Measurements from ENCODE around the gene KCNJ1. TPM values are rescaled to one million over a fixed set of nuclear protein-coding genes. Genes with fewer than 3 reads are reported as not detected.

The KCNJ1 gene
- total and polyA plus RNA-seq, 10 of the 15 experiments (the other 5 are each of a cell fraction or from before 2014, with no cell fraction given): not detected

GRCh38 chr11:128840783-128841182 is 26.3 kb downstream of the KCNJ1 start:
- no peak overlapping the region for H3K4me3 ChIP-seq
- H3K27me3 ChIP-seq (replicated peaks in 1 of 2; ENCODE audit: control insufficient read depth in 2 of 2, insufficient read depth in 2 of 2, low read length in 1 of 2): no peaks in the 10 kb centered on the region
- no TSS peak for BruUV-seq (replicated peaks)
- intact Hi-C loops (cut with micrococcal nuclease; ENCODE audit: unreplicated experiment): no loop called here
- ChIA-PET POLR2A (interaction anchor here (0.5 to 1.8 kb wide), 3 partner anchors 10 to 1452 kb away, joined by 3 to 4 read pairs (median 3); no protein-coding TSS in a partner anchor), CTCF (interaction anchor here (0.6 to 11.8 kb wide), 8 partner anchors 9 to 685 kb away, joined by 3 to 80 read pairs (median 3); no protein-coding TSS in a partner anchor), RAD21 (ENCODE audit: unreplicated experiment) (interaction anchor here (0.7 to 2.8 kb wide), 3 partner anchors 10 to 212 kb away, joined by 3 to 14 read pairs (median 4); no protein-coding TSS in a partner anchor), SMC1A (ENCODE audit: uncharacterized antibody, unreplicated experiment) (interaction anchor here (1.0 to 10.5 kb wide), 6 partner anchors 9 to 683 kb away, joined by 3 to 89 read pairs (median 4); no protein-coding TSS in a partner anchor)
- H3K9me3 ChIP-seq (replicated peaks; ENCODE audit: control insufficient read depth, insufficient read depth, low read length): no peaks in the 10 kb centered on the region
- WGBS (ENCODE audit: insufficient coverage, insufficient replicate concordance, low lambda C conversion rate, missing lambda C conversion rate): 4% methylated on average over 2 of the region's 2 CpGs
- H3K79me2 ChIP-seq (ENCODE audit: control insufficient read depth, insufficient read depth, low read length): no peaks in the 10 kb centered on the region
- in situ Hi-C loops (cut with MboI): loop anchor here (25.0 kb wide), 1 partner anchor 203 kb away; no protein-coding TSS in a partner anchor
- no peak overlapping the region; the same call in 1 of the 2 replicates for H3K4me2 ChIP-seq (ENCODE audit: control insufficient read depth, insufficient read depth)
- no peak overlapping the region for H2AFZ ChIP-seq (ENCODE audit: control insufficient read depth, low read depth, low read length)
- TF ChIP-seq SPI1 (IDR thresholded peaks at IDR 0.05; ENCODE audit: borderline replicate concordance, insufficient read depth, low read depth, low read length) (peak; percentile 81), ZNF622 (IDR thresholded peaks at IDR 0.05) (no peak), STAT3 (IDR thresholded peaks at IDR 0.05; ENCODE audit: low read depth, low read length) (no peak), HDAC6 (IDR thresholded peaks at IDR 0.05; ENCODE audit: unreplicated experiment) (no peak), ZNF274 (IDR thresholded peaks at IDR 0.05; ENCODE audit: insufficient read depth, insufficient read length) (no peak), ZNF592 (IDR thresholded peaks at IDR 0.05) (no peak), YBX1 (IDR thresholded peaks at IDR 0.05) (no peak)
- H3K36me3 ChIP-seq (ENCODE audit: control insufficient read depth in 2 of 2, insufficient read depth in 2 of 2, low read length in 1 of 2): no peaks in the 10 kb centered on the region
- H3K4me1 ChIP-seq (ENCODE audit: control insufficient read depth, insufficient read depth, low read length): peaks cover 29% of the 10 kb centered on the region
- H3K9ac ChIP-seq (ENCODE audit: control insufficient read depth, insufficient read depth, low read length): no peak overlapping the region
- FAIRE-seq (no peak), DNase-seq (ENCODE audit: low read depth, low spot score) (no peak), ATAC-seq (peak; percentile 52)
- no peaks in the 10 kb centered on the region for H4K20me1 ChIP-seq (ENCODE audit: control insufficient read depth, insufficient read depth)
- peak overlapping the region; percentile 57 for H3K27ac ChIP-seq (ENCODE audit: control insufficient read depth, insufficient read depth)

Data from GM12878 (cell line).